Progenitor cell of endocrine pancreas (in vitro differentiated cells): ENCODE data around the gene CD274. TPM values are rescaled to one million over a fixed set of nuclear protein-coding genes. Genes with fewer than 3 reads are reported as not detected.
"Not testable (repeated sequence)": the region's sequence is repeated elsewhere in the genome, so short reads cannot be mapped to it uniquely, and the experiment has no call there.

Source experiments
- DNase-seq: peaks from one replicate; pipeline ENCODE4 v3.0.0; 2021; ENCODE audit warnings: low spot score; ENCODE audit not compliant: unreplicated experiment
- H3K27ac Mint-ChIP-seq: 2 replicates; pipeline ENCODE4 v1.8.0; 2021; ENCODE audit warnings: mild to moderate bottlenecking, moderate library complexity, mixed read lengths
- H3K27me3 Mint-ChIP-seq: 2 replicates; pipeline ENCODE4 v1.8.0; 2021; ENCODE audit warnings: mixed read lengths
- H3K36me3 Mint-ChIP-seq: 2 replicates; pipeline ENCODE4 v1.8.0; 2022; ENCODE audit warnings: mixed read lengths; ENCODE audit not compliant: insufficient read depth
- H3K4me1 Mint-ChIP-seq: 2 replicates; pipeline ENCODE4 v1.8.0; 2021; ENCODE audit warnings: low read depth, mixed read lengths
- H3K4me3 Mint-ChIP-seq: 2 replicates; pipeline ENCODE4 v1.8.0; 2021; ENCODE audit warnings: low read depth, mild to moderate bottlenecking, moderate library complexity, mixed read lengths
- H3K9me3 Mint-ChIP-seq: 2 replicates; pipeline ENCODE4 v1.8.0; 2021; ENCODE audit warnings: low read depth, mixed read lengths
- CTCF ChIP-seq: fragments of 200-600 bp; sonication (generic); IDR thresholded peaks from one replicate; pipeline ENCODE4 v1.5.0; 2021; ENCODE audit warnings: antibody characterized with exemption, mild to moderate bottlenecking; ENCODE audit not compliant: unreplicated experiment
- total RNA-seq: library from RNA; stranded (reverse); gene quantifications from 2 replicates; pipeline ENCODE4 v1.2.1, GENCODE V29; 2021

Gene CD274
- total RNA-seq, 1 donor from 2014 or later: 0.29 TPM

- H3K4me1 Mint-ChIP-seq: peaks cover 8% of the 10 kb centered on the region
- no peak for DNase-seq
- no peaks in the 10 kb centered on the region for H3K27me3 Mint-ChIP-seq
- no peak for TF ChIP-seq CTCF
- no peaks in the 10 kb centered on the region for H3K36me3 Mint-ChIP-seq
- H3K27ac Mint-ChIP-seq: no peak overlapping the region
- no peak overlapping the region for H3K4me3 Mint-ChIP-seq
- peaks cover 6% of the 10 kb centered on the region for H3K9me3 Mint-ChIP-seq
These were observed 38.1 kb downstream of the CD274 start for GRCh38 chr9:5488221-5489008.

GRCh38 chr9:5489630-5490490, 39.5 kb downstream of the CD274 start:
- peaks cover 8% of the 10 kb centered on the region for H3K4me1 Mint-ChIP-seq
- H3K27me3 Mint-ChIP-seq: no peaks in the 10 kb centered on the region
- no peak overlapping the region for H3K4me3 Mint-ChIP-seq
- no peak for TF ChIP-seq CTCF
- no peak for DNase-seq
- H3K9me3 Mint-ChIP-seq: peaks cover 6% of the 10 kb centered on the region
- H3K27ac Mint-ChIP-seq: no peak overlapping the region
- H3K36me3 Mint-ChIP-seq: no peaks in the 10 kb centered on the region

GRCh38 chr9:5492965-5493678, 42.8 kb downstream of the CD274 start:
- Mint-ChIP-seq H3K4me3 (no peak overlapping the region), H3K27ac (no peak overlapping the region), H3K36me3 (no peaks in the 10 kb centered on the region), H3K4me1 (no peaks in the 10 kb centered on the region), H3K27me3 (no peaks in the 10 kb centered on the region), H3K9me3 (no peaks in the 10 kb centered on the region)
- TF ChIP-seq CTCF: no peak
- no peak for DNase-seq

- DNase-seq: no peak
- no peaks in the 10 kb centered on the region for H3K27me3 Mint-ChIP-seq
- H3K4me3 Mint-ChIP-seq: no peak overlapping the region
- no peak overlapping the region for H3K27ac Mint-ChIP-seq
- H3K36me3 Mint-ChIP-seq: no peaks in the 10 kb centered on the region
- H3K4me1 Mint-ChIP-seq: no peaks in the 10 kb centered on the region
- TF ChIP-seq CTCF: no peak
- H3K9me3 Mint-ChIP-seq: no peaks in the 10 kb centered on the region
These were observed 43.6 kb downstream of the CD274 start for GRCh38 chr9:5493679-5494511.

GRCh38 chr9:5494765-5495164, 44.4 kb downstream of the CD274 start:
- H3K4me1 Mint-ChIP-seq, H3K4me3 Mint-ChIP-seq, H3K27ac Mint-ChIP-seq, H3K9me3 Mint-ChIP-seq, H3K27me3 Mint-ChIP-seq, H3K36me3 Mint-ChIP-seq, DNase-seq: not testable (repeated sequence)
